Activated CD8-positive, alpha-beta memory T cell treated with anti-CD3 and anti-CD28 coated beads for 1 hour (primary cell): ENCODE measurements around the gene G6PD.
"Not testable (repeated sequence)": the region's sequence is repeated elsewhere in the genome, so short reads cannot be mapped to it uniquely, and the experiment has no call there.

Source experiments
- DNase-seq, 2 donors: peaks; one replicate each; pipeline ENCODE4 v3.0.0-alpha.2; 2020; ENCODE audit warnings: low read depth in 1 of 2; ENCODE audit errors: extremely low read depth in 1 of 2

G6PD gene

GRCh38 chrX:154545673-154546274 is 872 bp downstream of the G6PD start:
- no peak for DNase-seq

GRCh38 chrX:154542723-154543424 is 3.8 kb downstream of the G6PD start:
- DNase-seq: no peak

GRCh38 chrX:154541896-154542722 is 4.5 kb downstream of the G6PD start:
- DNase-seq: no peak

- no peak for DNase-seq
These were observed 5.1 kb downstream of the G6PD start for GRCh38 chrX:154541589-154541895.

- no peak for DNase-seq
These were observed 5.6 kb downstream of the G6PD start for GRCh38 chrX:154540897-154541535.

- DNase-seq: not testable (repeated sequence)
These were observed 6.3 kb downstream of the G6PD start for GRCh38 chrX:154540365-154540764.

- no peak for DNase-seq
These were observed 7.6 kb downstream of the G6PD start for GRCh38 chrX:154539077-154539476.

GRCh38 chrX:154535892-154536291 is 10.8 kb downstream of the G6PD start:
- no peak for DNase-seq

GRCh38 chrX:154534526-154535322 is 11.9 kb downstream of the G6PD start:
- DNase-seq: peak; percentile 76 to 78

- no peak for DNase-seq
These were observed 14.0 kb downstream of the G6PD start for GRCh38 chrX:154532690-154533089.

GRCh38 chrX:154531626-154532025 is 15.0 kb downstream of the G6PD start:
- no peak for DNase-seq

- DNase-seq: no peak
These were observed 16.4 kb downstream of the G6PD start for GRCh38 chrX:154530286-154530685.

- no peak for DNase-seq
These were observed 17.4 kb downstream of the G6PD start for GRCh38 chrX:154529206-154529612.

GRCh38 chrX:154526901-154527675 is 19.6 kb downstream of the G6PD start:
- peak in 1 of 2 donors; percentile 24 for DNase-seq

GRCh38 chrX:154525606-154526490 is 20.8 kb downstream of the G6PD start:
- no peak for DNase-seq

GRCh38 chrX:154519389-154519788 is 27.3 kb downstream of the G6PD start:
- DNase-seq: no peak

GRCh38 chrX:154517101-154517781 is 29.4 kb downstream of the G6PD start:
- DNase-seq: no peak

- DNase-seq: no peak
These were observed 30.0 kb downstream of the G6PD start for GRCh38 chrX:154516656-154517100.
